ENCODE results near the gene HEXIM2.
"Not testable (repeated sequence)": the region's sequence is repeated elsewhere in the genome, so short reads cannot be mapped to it uniquely, and the experiment has no call there.

Gene HEXIM2

GRCh38 chr17:45195424-45195823 lies 33.7 kb downstream of the HEXIM2 start:
- intact Hi-C loops (cut with DNase I): loop anchor here (5.0 kb wide), 1 partner anchor 38 kb away; no protein-coding TSS in a partner anchor
- peak in 1 of 10 donors; percentile 12 for DNase-seq

DNA sequence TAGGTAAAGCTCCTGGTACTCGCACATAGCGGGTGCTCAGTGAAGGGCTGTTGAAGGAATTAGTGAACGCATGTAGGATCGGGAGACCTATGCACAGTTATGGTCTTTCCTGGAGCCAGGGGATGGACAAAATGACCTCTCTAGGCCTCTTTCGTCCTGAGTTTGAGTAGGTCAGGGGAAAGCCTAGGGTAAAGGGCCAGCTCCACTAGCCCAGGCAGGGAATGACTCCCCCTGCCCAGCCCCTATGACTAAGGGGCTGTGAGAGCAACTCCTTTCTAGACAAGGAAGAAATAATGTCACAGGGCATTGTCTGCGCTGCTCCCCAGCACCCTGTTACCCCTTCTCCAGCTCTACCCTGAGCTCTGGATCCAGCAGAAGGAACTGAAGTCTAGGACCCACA lies 35.4 kb downstream of the HEXIM2 start:
- DNase-seq: peak in 1 of 10 donors; percentile 51
- intact Hi-C loops (cut with DNase I): loop anchor here (1.0 to 5.0 kb wide), 2 partner anchors 40 to 62 kb away; partner anchors contain the start of gene ACBD4

DNA sequence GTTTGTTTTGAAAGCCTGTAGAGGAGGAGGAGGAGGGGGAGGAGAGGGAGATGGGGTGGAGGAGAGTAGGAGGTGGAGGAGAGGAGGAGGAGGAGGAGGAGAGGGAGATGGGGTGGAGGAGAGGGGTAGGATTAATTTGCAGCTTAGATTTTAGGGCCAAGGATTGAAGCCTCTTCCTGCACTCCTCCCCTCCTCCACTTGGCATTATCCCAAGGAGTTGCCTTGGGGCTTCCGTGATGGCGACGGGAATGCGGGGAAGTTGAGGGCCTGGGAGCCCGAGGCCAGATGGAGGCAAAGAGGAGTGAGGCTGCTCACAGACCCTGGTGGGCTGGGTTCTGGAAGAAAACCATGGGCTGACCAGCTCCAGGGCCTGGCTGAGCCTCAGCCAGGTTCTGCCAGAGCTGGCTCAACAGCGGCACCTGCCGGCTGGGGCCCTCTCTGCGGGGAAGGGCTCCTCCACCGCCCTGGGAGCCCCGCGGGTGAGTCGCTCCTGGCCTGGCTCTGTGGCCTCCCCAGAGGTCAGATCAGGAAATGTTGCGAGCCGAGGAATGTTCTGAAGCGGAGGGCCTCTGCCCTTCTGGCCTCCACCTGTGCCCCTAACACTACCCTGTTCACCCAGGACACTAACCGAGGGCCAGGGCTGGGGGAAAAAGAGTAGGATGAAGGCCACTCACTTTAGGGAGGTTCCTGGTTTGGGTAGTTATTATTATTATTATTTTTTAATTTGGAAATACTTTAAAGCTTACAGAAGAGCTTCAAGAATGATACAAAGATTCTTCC lies 36.1 kb downstream of the HEXIM2 start:
- intact Hi-C loops (cut with DNase I): loop anchor here (1.0 to 5.0 kb wide), 2 partner anchors 40 to 62 kb away; partner anchors contain the start of gene ACBD4
- DNase-seq: peak; percentile 72 to 98 (median 92)

- peak in 1 of 10 donors; percentile 17 for DNase-seq
- intact Hi-C loops (cut with DNase I): no loop called here
Measured at GRCh38 chr17:45200701-45201100, 39.0 kb downstream of the HEXIM2 start.

DNA sequence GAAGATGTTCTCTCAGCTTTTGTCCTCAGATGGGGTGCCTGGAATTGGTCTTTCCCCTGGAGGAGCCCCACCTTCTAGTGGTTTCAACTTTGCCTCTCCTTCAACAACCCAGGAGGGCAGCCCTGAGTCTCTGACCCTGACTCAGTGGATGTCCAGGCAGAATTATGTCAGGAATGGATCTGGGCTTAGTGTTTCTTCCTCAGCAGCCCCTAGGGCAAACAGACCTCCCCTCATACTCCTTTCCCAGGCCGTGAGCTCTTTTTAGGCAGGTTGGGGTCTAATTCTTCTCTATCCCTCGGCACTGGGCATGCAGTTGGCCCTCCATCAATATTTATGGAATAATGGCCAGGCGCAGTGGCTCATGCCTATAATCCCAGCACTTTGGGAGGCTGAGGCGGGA lies 39.8 kb downstream of the HEXIM2 start:
- intact Hi-C loops (cut with DNase I): no loop called here
- no peak for DNase-seq

DNA sequence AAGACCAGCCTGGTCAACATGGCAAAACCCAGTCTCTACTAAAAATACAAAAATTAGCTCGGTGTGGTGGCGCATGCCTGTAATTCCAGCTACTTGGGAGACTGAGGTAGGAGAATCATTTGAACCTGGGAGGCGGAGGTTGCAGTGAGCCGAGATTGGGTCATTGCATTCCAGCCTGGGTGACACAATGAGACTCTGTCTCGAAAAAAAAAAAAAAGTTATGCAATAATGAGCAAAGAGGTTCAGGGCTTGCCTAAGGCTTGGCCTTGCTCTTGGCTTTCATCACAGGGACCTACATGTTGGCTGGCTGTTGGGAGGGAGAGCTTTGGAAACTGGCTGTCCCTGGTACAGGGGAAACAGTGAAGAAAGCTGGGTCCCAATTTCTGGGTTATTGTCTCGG lies 40.2 kb downstream of the HEXIM2 start:
- intact Hi-C loops (cut with DNase I): not testable (repeated sequence)
- DNase-seq: peak in 1 of 10 donors; percentile 13

- intact Hi-C loops (cut with DNase I): loop anchor here (1.0 kb wide), 1 partner anchor 166 kb away; no protein-coding TSS in a partner anchor
- DNase-seq: peak; percentile 78 to 98 (median 94)
Measured at GRCh38 chr17:45218895-45219661, 57.4 kb downstream of the HEXIM2 start.

Measured in posterior cingulate gyrus (tissue), 11 donors.